Neural crest cell (in vitro differentiated cells): Measurements from ENCODE around the gene PPFIBP1. TPM values are rescaled to one million over a fixed set of nuclear protein-coding genes. Genes with fewer than 3 reads are reported as not detected.
"Not testable (repeated sequence)": the region's sequence is repeated elsewhere in the genome, so short reads cannot be mapped to it uniquely, and the experiment has no call there.

Experiments used
- DNase-seq: peaks from one replicate; pipeline ENCODE4 v3.0.0; 2021; ENCODE audit warnings: low read depth, mixed read lengths, low spot score
- H3K27ac Mint-ChIP-seq: one replicate; pipeline ENCODE4 v1.8.0; 2021; ENCODE audit warnings: mild to moderate bottlenecking, mixed read lengths; ENCODE audit not compliant: unreplicated experiment
- H3K27me3 Mint-ChIP-seq: 2 replicates; pipeline ENCODE4 v1.8.0; 2021; ENCODE audit warnings: low read depth, mild to moderate bottlenecking, mixed read lengths
- H3K36me3 Mint-ChIP-seq: 2 replicates; pipeline ENCODE4 v1.8.0; 2021; ENCODE audit warnings: low read depth, mild to moderate bottlenecking, mixed read lengths
- H3K4me1 Mint-ChIP-seq: 2 replicates; pipeline ENCODE4 v1.8.0; 2021; ENCODE audit warnings: mixed read lengths
- H3K4me3 Mint-ChIP-seq: one replicate; pipeline ENCODE4 v1.8.0; 2021; ENCODE audit warnings: mild to moderate bottlenecking, mixed read lengths
- H3K9me3 Mint-ChIP-seq: 2 replicates; pipeline ENCODE4 v1.8.0; 2021; ENCODE audit warnings: mixed read lengths
- CTCF ChIP-seq: fragments of 200-600 bp; sonication (generic); conservative IDR thresholded peaks from 2 replicates; pipeline ENCODE4 v1.5.0; 2021; ENCODE audit warnings: antibody characterized with exemption, mild to moderate bottlenecking
- total RNA-seq: library from RNA; stranded (reverse); gene quantifications from 2 replicates; pipeline ENCODE4 v1.2.1, GENCODE V29; 2021

The PPFIBP1 gene
- total RNA-seq, 1 donor from 2014 or later = 47.5 TPM

GRCh38 chr12:27730097-27730588 lies 206.1 kb downstream of the PPFIBP1 start:
- no peaks in the 10 kb centered on the region for H3K9me3 Mint-ChIP-seq

GRCh38 chr12:27732281-27732680 lies 208.3 kb downstream of the PPFIBP1 start:
- Mint-ChIP-seq H3K27ac (no peak overlapping the region), H3K9me3 (no peaks in the 10 kb centered on the region), H3K4me1 (no peaks in the 10 kb centered on the region), H3K27me3 (no peaks in the 10 kb centered on the region), H3K36me3 (no peaks in the 10 kb centered on the region), H3K4me3 (no peak overlapping the region)
- TF ChIP-seq CTCF = peak; percentile 25
- no peak for DNase-seq

More at GRCh38 chr12:27730097-27730588, 206.1 kb downstream of the PPFIBP1 start:
- Mint-ChIP-seq H3K36me3 (peaks cover 7% of the 10 kb centered on the region), H3K4me3 (no peak overlapping the region), H3K27me3 (no peaks in the 10 kb centered on the region), H3K4me1 (no peaks in the 10 kb centered on the region), H3K27ac (peak overlapping the region; percentile 35)
- DNase-seq = no peak
- TF ChIP-seq CTCF = no peak

- Mint-ChIP-seq H3K36me3 (no peaks in the 10 kb centered on the region), H3K27me3 (no peaks in the 10 kb centered on the region), H3K27ac (no peak overlapping the region), H3K4me1 (no peaks in the 10 kb centered on the region), H3K9me3 (no peaks in the 10 kb centered on the region), H3K4me3 (no peak overlapping the region)
- TF ChIP-seq CTCF = peak; percentile 98
- no peak for DNase-seq
Observed at GRCh38 chr12:27733052-27733656, 209.1 kb downstream of the PPFIBP1 start.

GRCh38 chr12:27733791-27734190 lies 209.8 kb downstream of the PPFIBP1 start:
- Mint-ChIP-seq H3K9me3 (no peaks in the 10 kb centered on the region), H3K36me3 (no peaks in the 10 kb centered on the region), H3K4me1 (no peaks in the 10 kb centered on the region), H3K4me3 (no peak overlapping the region), H3K27me3 (no peaks in the 10 kb centered on the region), H3K27ac (no peak overlapping the region)
- DNase-seq = no peak
- no peak for TF ChIP-seq CTCF

- H3K4me3 Mint-ChIP-seq, H3K9me3 Mint-ChIP-seq, H3K27me3 Mint-ChIP-seq, H3K4me1 Mint-ChIP-seq, H3K27ac Mint-ChIP-seq, DNase-seq, H3K36me3 Mint-ChIP-seq: not testable (repeated sequence)
Observed at GRCh38 chr12:27734321-27734720, 210.3 kb downstream of the PPFIBP1 start.

- Mint-ChIP-seq H3K36me3 (peaks cover 16% of the 10 kb centered on the region), H3K27me3 (no peaks in the 10 kb centered on the region), H3K4me3 (no peak overlapping the region), H3K9me3 (no peaks in the 10 kb centered on the region), H3K4me1 (peaks cover 10% of the 10 kb centered on the region), H3K27ac (no peak overlapping the region)
- no peak for TF ChIP-seq CTCF
- DNase-seq = no peak
Observed at GRCh38 chr12:27743601-27744000, 219.6 kb downstream of the PPFIBP1 start.

Other genes with a start within 250 kb of the PPFIBP1 start
- gene BMAL2, start 191.4 kb upstream of the PPFIBP1 start, total RNA-seq = 7.6 and 8.0 TPM in 2 replicates
- not detected in 2 replicates for gene SMCO2, start 77.5 kb upstream of the PPFIBP1 start, total RNA-seq
- 1.3 and 1.5 TPM in 2 replicates for gene REP15, start 172.2 kb downstream of the PPFIBP1 start, total RNA-seq
- 35.4 and 36.7 TPM in 2 replicates for gene MRPS35, start 186.6 kb downstream of the PPFIBP1 start, total RNA-seq